Measurements from ENCODE around the gene HNRNPUL2. TPM values are rescaled to one million over a fixed set of nuclear protein-coding genes. Genes with fewer than 3 reads are reported as not detected.
A peak's percentile ranks its signal among the peaks of the same experiment; 100 is the strongest.

HNRNPUL2 gene
- polyA plus RNA-seq, 4 donors: 38.6 to 67.9 (median 44.1) TPM

DNA sequence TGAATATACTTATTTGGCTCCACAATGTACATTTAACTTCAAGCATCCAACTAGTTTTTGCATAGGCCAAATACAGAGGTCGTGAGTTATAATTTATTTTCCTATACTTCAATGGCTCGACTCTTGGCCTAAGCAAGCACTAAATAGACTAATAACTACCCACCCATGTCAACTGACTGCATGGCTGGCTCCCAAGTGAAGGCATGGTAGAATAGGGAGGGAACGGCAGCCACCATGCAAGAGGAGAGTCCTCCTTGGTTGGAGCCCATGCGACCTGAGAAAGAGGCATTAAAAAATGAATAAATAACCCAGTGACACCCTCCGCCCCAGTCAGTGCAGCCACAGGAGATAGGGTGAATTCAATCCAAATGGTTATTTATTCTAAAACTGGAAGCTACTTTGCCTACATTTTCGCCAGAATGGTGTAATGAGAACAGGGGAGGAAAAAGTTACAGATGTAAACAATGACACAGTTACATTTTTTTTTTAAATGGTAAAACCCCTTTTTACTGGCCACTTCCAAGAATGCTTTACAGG is 14.9 kb downstream of the HNRNPUL2 start:
- H3K27me3 ChIP-seq (ENCODE audit: control insufficient read depth in 3 of 3, insufficient read depth in 3 of 3, low read length in 3 of 3): no peaks in the 10 kb centered on the region
- FAIRE-seq: no peak
- no peak overlapping the region for H3K4me3 ChIP-seq (ENCODE audit: low read depth in 1 of 3, low read length in 3 of 3)
- H3K9me3 ChIP-seq (ENCODE audit: control insufficient read depth in 2 of 2, insufficient read depth in 1 of 2, low read depth in 1 of 2, low read length in 1 of 2): no peaks in the 10 kb centered on the region
- H3K36me3 ChIP-seq (ENCODE audit: control insufficient read depth in 3 of 3, insufficient read depth in 2 of 3, low read depth in 1 of 3, low read length in 3 of 3): peaks cover 20 to 55% (median 25%) of the 10 kb centered on the region in 3 donors
- DNase-seq: no peak
- WGBS, 3 donors: 78% methylated on average over 6 of the region's 6 CpGs
- peak overlapping the region; percentile 5 to 81 (median 54) for H3K27ac ChIP-seq (ENCODE audit: low read depth in 1 of 3, low read length in 2 of 3)
- peaks cover 10 to 63% (median 16%) of the 10 kb centered on the region in 3 donors for H3K4me1 ChIP-seq (ENCODE audit: control insufficient read depth in 3 of 3, insufficient read depth in 2 of 3, low read depth in 1 of 3, low read length in 2 of 3)

DNA sequence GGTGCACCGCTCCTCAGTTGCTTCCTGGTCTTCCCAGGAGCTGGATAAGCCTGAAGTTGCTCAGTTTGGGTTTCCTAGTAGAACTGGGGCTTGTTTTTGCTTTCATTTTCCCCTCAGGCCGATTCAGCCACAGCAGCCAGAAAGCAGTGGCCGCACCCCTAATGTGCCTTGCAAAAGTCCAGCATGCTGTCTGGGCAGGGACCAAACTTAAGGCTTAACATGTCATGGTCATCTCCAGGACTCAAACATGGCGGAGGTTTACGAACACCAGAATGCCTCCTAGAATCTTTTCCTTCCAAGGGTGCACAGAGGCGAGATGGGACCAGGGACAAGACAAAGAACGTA is 17.3 kb downstream of the HNRNPUL2 start:
- Histone ChIP-seq H3K27me3 (ENCODE audit: control insufficient read depth in 3 of 3, insufficient read depth in 3 of 3, low read length in 3 of 3) (no peaks in the 10 kb centered on the region), H3K27ac (ENCODE audit: low read depth in 1 of 3, low read length in 2 of 3) (peak overlapping the region; percentile 78 to 98 (median 94)), H3K4me3 (ENCODE audit: low read depth in 1 of 3, low read length in 3 of 3) (peak overlapping the region; percentile 48 to 50 (median 48)), H3K36me3 (ENCODE audit: control insufficient read depth in 3 of 3, insufficient read depth in 2 of 3, low read depth in 1 of 3, low read length in 3 of 3) (peaks cover 5 to 51% (median 7%) of the 10 kb centered on the region in 3 donors), H3K4me1 (ENCODE audit: control insufficient read depth in 3 of 3, insufficient read depth in 2 of 3, low read depth in 1 of 3, low read length in 2 of 3) (peaks cover 10 to 66% (median 14%) of the 10 kb centered on the region in 3 donors), H3K9me3 (ENCODE audit: control insufficient read depth in 2 of 2, insufficient read depth in 1 of 2, low read depth in 1 of 2, low read length in 1 of 2) (no peaks in the 10 kb centered on the region)
- 50 to 58% (median 56%) methylated on average over 7 of the region's 7 CpGs for WGBS, 3 donors
- DNase-seq: peak in 1 of 2 donors; percentile 59
- no peak for FAIRE-seq

DNA sequence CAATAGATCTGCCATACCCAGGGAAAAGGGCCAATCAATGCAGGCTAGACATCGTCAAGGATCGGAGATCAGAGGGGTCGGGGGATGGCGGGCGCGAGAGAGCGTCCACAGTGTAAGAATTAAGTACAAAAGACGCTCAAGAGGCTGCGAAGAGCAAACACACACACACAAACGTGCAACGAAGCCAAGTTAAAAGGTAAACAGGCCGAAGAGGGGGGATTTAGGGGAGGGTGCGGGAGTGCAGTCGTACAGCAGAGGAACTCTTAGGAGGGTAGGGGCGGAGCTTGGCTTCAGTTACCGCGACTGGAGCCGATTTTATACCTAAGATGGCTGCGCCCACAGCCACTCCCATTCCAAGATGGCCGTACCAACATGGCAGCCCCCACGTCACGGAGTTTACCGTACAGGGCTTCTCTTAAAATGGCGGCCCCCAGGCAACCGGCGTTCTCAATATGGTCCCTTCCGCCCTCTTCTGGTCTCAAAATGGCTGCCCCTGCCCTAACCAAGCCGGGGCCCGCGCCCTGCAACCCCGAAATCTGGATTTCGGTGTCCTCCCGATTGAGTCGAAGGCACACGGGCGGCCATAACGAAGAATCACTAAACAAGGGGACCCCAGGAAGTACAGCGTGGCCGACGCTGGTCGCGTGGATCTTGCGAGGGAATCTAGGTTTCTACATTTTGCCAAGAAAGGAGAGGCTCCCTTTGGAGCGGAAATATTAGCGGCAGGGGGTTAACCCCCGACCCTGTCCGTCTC is 17.8 kb downstream of the HNRNPUL2 start:
- Histone ChIP-seq H3K27ac (ENCODE audit: low read depth in 1 of 3, low read length in 2 of 3) (peak overlapping the region; percentile 78 to 98 (median 94)), H3K36me3 (ENCODE audit: control insufficient read depth in 3 of 3, insufficient read depth in 2 of 3, low read depth in 1 of 3, low read length in 3 of 3) (peaks cover 5 to 47% (median 5%) of the 10 kb centered on the region in 3 donors), H3K4me1 (ENCODE audit: control insufficient read depth in 3 of 3, insufficient read depth in 2 of 3, low read depth in 1 of 3, low read length in 2 of 3) (peaks cover 10 to 66% (median 14%) of the 10 kb centered on the region in 3 donors), H3K4me3 (ENCODE audit: low read depth in 1 of 3, low read length in 3 of 3) (peak overlapping the region; percentile 48 to 50 (median 48)), H3K27me3 (ENCODE audit: control insufficient read depth in 3 of 3, insufficient read depth in 3 of 3, low read length in 3 of 3) (no peaks in the 10 kb centered on the region), H3K9me3 (ENCODE audit: control insufficient read depth in 2 of 2, insufficient read depth in 1 of 2, low read depth in 1 of 2, low read length in 1 of 2) (no peaks in the 10 kb centered on the region)
- no peak for FAIRE-seq
- peak; percentile 98 for DNase-seq
- 1 to 2% (median 1%) methylated on average over 47 of the region's 47 CpGs for WGBS, 3 donors

DNA sequence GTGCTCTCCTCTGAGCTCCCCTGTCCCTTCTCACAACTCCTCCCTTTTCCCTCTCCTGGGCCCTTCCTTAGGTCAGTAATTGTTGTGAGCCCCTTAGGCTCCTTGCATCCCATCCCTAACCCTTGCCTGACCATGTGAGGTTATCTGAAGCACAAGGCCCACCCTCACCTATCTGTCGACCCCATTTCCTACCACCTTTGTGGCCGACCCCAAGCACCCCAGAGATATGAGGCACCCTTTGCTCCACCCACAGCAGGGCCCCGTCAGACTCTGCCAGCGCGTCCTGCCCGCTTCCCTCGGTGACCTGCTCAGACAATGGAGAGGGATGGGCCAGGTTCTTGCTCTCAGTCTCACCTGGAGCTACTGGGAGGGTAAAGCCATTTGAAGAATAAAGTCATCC is 18.5 kb downstream of the HNRNPUL2 start:
- 0 to 2% (median 0%) methylated on average over 7 of the region's 7 CpGs for WGBS, 3 donors
- peaks cover 10 to 61% (median 10%) of the 10 kb centered on the region in 3 donors for H3K4me1 ChIP-seq (ENCODE audit: control insufficient read depth in 3 of 3, insufficient read depth in 2 of 3, low read depth in 1 of 3, low read length in 2 of 3)
- H3K27me3 ChIP-seq (ENCODE audit: control insufficient read depth in 3 of 3, insufficient read depth in 3 of 3, low read length in 3 of 3): no peaks in the 10 kb centered on the region
- H3K36me3 ChIP-seq (ENCODE audit: control insufficient read depth in 3 of 3, insufficient read depth in 2 of 3, low read depth in 1 of 3, low read length in 3 of 3): peaks cover 0 to 42% (median 0%) of the 10 kb centered on the region in 3 donors
- peak overlapping the region; percentile 78 to 98 (median 78) for H3K27ac ChIP-seq (ENCODE audit: low read depth in 1 of 3, low read length in 2 of 3)
- no peak for FAIRE-seq
- H3K9me3 ChIP-seq (ENCODE audit: control insufficient read depth in 2 of 2, insufficient read depth in 1 of 2, low read depth in 1 of 2, low read length in 1 of 2): no peaks in the 10 kb centered on the region
- DNase-seq: peak in 1 of 2 donors; percentile 53
- peak overlapping the region; percentile 41 to 48 (median 44) for H3K4me3 ChIP-seq (ENCODE audit: low read depth in 1 of 3, low read length in 3 of 3)

DNA sequence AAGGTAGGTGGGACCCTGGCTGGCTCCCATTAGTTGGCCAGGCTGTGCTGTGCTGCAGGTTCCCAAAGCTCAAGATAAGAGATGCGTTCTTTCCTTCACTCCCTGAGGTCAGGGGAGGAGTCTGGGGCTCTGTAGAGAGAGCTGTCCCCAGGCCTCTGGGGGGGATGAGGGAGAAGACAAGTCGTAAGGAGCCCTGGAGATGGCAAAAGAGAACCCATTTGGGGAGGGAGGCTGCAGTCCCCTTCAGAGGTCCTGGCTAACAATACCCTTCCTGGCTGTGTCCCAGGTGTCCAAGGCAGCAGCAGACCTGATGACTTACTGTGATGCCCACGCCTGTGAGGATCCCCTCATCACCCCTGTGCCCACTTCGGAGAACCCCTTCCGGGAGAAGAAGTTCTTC is 18.9 kb downstream of the HNRNPUL2 start:
- FAIRE-seq (no peak), DNase-seq (no peak)
- Histone ChIP-seq H3K9me3 (ENCODE audit: control insufficient read depth in 2 of 2, insufficient read depth in 1 of 2, low read depth in 1 of 2, low read length in 1 of 2) (no peaks in the 10 kb centered on the region), H3K4me1 (ENCODE audit: control insufficient read depth in 3 of 3, insufficient read depth in 2 of 3, low read depth in 1 of 3, low read length in 2 of 3) (peaks cover 10 to 61% (median 10%) of the 10 kb centered on the region in 3 donors), H3K27me3 (ENCODE audit: control insufficient read depth in 3 of 3, insufficient read depth in 3 of 3, low read length in 3 of 3) (no peaks in the 10 kb centered on the region), H3K27ac (ENCODE audit: low read depth in 1 of 3, low read length in 2 of 3) (peak overlapping the region; percentile 78 to 98 (median 78)), H3K4me3 (ENCODE audit: low read depth in 1 of 3, low read length in 3 of 3) (peak overlapping the region in 2 of 3 donors; percentile 44 to 48), H3K36me3 (ENCODE audit: control insufficient read depth in 3 of 3, insufficient read depth in 2 of 3, low read depth in 1 of 3, low read length in 3 of 3) (peaks cover 0 to 44% (median 0%) of the 10 kb centered on the region in 3 donors)
- WGBS, 3 donors: 62 to 75% (median 70%) methylated on average over 5 of the region's 5 CpGs

DNA sequence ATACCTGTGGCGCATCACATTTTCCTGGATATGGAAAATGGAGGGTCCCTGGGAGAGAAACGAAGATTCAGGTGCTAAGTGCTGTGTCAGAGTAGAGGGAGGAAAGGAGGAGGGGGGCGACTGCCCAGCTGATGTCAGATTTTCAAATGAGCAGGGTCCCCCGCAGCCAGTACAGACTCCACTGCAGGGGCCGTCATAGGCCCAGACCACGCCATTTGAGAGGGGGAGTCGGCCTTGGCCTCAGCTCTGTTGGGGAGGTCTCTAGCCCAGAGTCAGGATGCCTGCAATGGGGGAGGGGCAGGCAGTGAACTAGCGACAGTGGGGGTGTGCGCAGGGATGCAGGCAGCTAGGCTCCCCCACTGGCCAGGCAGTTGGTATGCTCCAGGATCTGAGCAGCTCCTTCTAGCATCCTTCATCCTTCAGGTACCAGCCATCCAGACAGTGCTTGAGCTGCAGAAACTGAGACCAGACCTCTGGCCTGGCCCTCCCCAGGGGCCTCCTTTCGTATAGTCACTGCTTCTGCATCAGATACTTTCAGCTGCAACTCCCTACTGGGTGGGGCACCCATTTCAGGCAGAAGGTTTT is 19.9 kb downstream of the HNRNPUL2 start, which contains the start of the genes BSCL2 and GNG3:
TSS of gene BSCL2 (minus strand) at position 148 of the 585 bp plus-strand sequence. CDS start 229 bp downstream, outside the sequence.
TSS of gene GNG3 (plus strand) at position 400 of the 585 bp plus-strand sequence. CDS start 620 bp downstream, outside the sequence.
- WGBS, 3 donors: 81 to 86% (median 83%) methylated on average over 10 of the region's 10 CpGs

DNA sequence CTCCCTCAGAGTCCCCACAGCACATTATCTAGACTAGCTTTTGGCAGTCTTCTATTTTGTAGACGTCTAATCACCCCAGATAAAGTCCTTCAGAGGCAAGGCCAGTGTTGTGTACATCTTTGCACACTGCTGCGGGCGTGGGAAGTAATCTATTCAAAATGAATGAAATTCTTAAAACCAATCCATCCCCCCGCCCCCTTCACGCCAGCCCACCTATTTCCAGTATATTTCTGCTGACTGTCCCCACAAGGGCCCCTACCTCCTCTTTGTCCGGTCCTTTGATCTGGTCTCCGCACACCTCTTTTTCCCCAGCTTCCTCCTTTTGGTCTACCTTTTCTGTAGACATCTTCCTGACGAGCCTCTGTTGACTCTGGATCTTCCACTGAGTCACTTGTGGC is 20.4 kb downstream of the HNRNPUL2 start:
- Histone ChIP-seq H3K9me3 (ENCODE audit: control insufficient read depth in 2 of 2, insufficient read depth in 1 of 2, low read depth in 1 of 2, low read length in 1 of 2) (no peaks in the 10 kb centered on the region), H3K36me3 (ENCODE audit: control insufficient read depth in 3 of 3, insufficient read depth in 2 of 3, low read depth in 1 of 3, low read length in 3 of 3) (peaks cover 0 to 46% (median 0%) of the 10 kb centered on the region in 3 donors), H3K4me3 (ENCODE audit: low read depth in 1 of 3, low read length in 3 of 3) (peak overlapping the region in 1 of 3 donors; percentile 82), H3K4me1 (ENCODE audit: control insufficient read depth in 3 of 3, insufficient read depth in 2 of 3, low read depth in 1 of 3, low read length in 2 of 3) (peaks cover 6 to 48% (median 10%) of the 10 kb centered on the region in 3 donors), H3K27ac (ENCODE audit: low read depth in 1 of 3, low read length in 2 of 3) (peak overlapping the region in 2 of 3 donors; percentile 72 to 83), H3K27me3 (ENCODE audit: control insufficient read depth in 3 of 3, insufficient read depth in 3 of 3, low read length in 3 of 3) (no peaks in the 10 kb centered on the region)
- WGBS, 3 donors: 77 to 84% (median 80%) methylated on average over 8 of the region's 8 CpGs
- DNase-seq (no peak), FAIRE-seq (no peak)

More for the DNA sequence above, 19.9 kb downstream of the HNRNPUL2 start, which contains the start of the genes BSCL2 and GNG3:
- no peaks in the 10 kb centered on the region for H3K9me3 ChIP-seq (ENCODE audit: control insufficient read depth in 2 of 2, insufficient read depth in 1 of 2, low read depth in 1 of 2, low read length in 1 of 2)
- H3K27me3 ChIP-seq (ENCODE audit: control insufficient read depth in 3 of 3, insufficient read depth in 3 of 3, low read length in 3 of 3): no peaks in the 10 kb centered on the region
- FAIRE-seq: no peak
- peak within 1 kb of the TSS; percentile 20 to 98 (median 78) for H3K27ac ChIP-seq (ENCODE audit: low read depth in 1 of 3, low read length in 2 of 3)
- H3K4me3 ChIP-seq (ENCODE audit: low read depth in 1 of 3, low read length in 3 of 3): peak within 1 kb of the TSS in 2 of 3 donors; percentile 44 to 82
- peaks cover 0 to 46% (median 0%) of the 10 kb centered on the region in 3 donors for H3K36me3 ChIP-seq (ENCODE audit: control insufficient read depth in 3 of 3, insufficient read depth in 2 of 3, low read depth in 1 of 3, low read length in 3 of 3)
- no peak for DNase-seq
- H3K4me1 ChIP-seq (ENCODE audit: control insufficient read depth in 3 of 3, insufficient read depth in 2 of 3, low read depth in 1 of 3, low read length in 2 of 3): peaks cover 6 to 53% (median 10%) of the 10 kb centered on the region in 3 donors

Data from small intestine (tissue), 7 donors.